Stimulated activated CD4-positive, alpha-beta T cell treated with anti-CD3 and anti-CD28 coated beads, Interleukin-4, amount 100 ng/mL, for 48 hours (primary cell): ENCODE measurements around the gene ALOX12B.
A peak's percentile ranks its signal among the peaks of the same experiment; 100 is the strongest.
"Not testable (repeated sequence)": the region's sequence is repeated elsewhere in the genome, so short reads cannot be mapped to it uniquely, and the experiment has no call there.

Source experiments
- DNase-seq, 2 donors: peaks; one replicate each; pipeline ENCODE4 v3.0.0-alpha.2; 2020; ENCODE audit warnings: low read depth in 2 of 2

ALOX12B gene

DNA sequence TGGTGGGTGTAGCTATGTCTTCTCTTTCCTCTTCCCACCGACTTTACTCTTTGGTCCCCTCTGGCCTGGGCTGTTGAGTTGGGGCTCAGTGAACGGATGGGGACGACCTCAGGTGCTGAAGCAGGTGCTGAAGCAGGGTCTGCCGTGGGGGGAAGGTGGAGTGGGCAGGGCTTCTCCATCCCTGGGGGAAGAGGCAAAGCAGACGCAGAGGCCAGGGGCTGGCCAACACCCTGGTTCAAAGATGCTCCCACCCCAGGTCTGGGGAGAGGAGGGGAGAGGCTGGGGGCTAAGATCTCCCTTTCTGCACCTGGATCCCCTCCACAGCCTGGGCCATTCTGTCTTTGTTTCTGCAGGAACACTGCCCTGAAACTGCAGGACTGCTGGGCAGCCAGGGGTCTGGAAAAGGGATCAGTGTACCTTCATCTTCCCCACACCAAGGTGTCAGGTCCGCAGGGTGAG is 22.9 kb downstream of the ALOX12B start:
- DNase-seq: no peak

DNA sequence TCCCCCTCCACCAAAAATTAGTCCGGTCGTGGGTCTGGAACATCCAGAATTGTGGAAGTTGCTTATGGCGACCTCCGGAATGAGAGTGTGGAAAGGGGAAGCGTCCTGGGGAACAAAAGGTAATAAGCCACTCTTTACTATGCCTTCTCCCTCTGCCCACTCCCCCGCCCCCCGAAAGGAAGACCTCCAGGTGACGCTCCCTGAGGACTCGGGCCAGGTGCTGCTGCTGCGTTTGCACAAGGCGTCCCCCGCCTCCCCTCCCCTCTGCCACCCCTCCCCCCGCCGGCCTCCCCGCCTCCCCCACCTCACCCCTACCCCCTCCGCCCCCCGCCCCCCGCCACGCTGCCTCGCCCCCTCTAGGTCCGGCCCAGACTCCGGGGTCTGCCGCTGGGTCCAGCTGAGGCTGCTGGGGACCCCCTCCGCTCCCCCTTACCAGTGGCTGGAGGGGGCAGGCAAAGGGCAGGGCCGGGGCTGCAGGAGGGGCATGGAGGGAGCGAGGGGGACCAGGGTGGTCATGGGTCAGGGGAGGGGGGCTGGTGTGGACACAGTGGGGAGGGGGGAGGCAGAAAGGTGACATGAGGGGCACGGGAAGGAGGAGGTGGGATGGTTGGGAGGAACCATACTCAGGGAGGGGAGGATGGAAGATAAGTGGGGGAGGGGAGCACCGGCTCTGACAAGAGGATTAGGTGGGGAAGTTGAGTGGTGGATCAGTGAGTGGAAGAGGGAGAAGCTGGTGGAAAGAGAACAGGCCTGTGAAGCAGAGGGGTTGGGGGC is 23.6 kb downstream of the ALOX12B start:
- no peak for DNase-seq

DNA sequence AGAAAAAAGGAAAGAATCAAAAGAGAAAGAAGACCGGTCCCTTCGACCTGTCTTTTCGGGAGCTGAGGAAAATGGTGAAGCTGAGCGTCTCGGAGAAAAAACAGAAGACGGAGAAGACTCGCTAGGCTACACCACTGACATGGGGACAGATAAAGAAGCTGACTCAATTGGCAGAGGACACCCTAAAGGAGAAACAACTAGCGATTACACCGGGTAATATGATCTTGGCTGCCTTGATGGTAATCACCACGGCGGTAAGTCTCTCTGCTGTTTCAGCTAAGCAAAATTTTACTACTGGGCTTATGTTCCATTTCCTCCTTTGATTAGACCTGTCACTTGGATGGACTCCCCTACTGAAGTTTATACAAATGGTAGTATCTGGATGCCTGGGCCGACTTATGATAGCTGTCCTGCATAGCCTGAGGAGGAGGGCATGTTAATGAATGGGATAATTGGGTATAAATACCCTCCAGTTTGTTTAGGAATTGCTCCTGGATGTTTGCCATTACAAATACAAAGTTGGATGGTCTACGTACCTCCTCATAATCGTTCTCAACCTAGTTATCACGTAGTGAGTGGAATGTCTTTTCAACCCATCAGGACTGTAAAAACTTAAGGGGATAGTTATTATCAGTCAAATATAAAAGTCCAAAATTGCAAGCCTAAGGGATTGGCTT is 24.6 kb downstream of the ALOX12B start:
- DNase-seq: no peak

DNA sequence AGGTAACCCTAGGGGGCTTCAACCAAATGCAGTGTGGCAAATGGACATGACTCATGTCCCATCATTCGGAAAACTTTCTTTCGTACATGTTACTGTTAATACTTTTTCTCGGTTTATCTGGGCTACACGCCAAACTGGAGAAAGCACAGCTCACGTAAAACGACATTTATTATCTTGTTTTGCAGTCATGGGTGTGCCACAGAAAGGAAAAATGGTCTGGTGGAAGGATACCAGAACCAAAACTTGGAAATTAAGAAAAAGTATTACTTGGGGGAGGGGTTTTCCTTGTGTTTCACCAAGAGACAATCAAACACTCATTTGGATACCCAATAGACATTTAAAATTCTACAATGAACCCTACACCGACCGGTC is 25.1 kb downstream of the ALOX12B start:
- no peak for DNase-seq

DNA sequence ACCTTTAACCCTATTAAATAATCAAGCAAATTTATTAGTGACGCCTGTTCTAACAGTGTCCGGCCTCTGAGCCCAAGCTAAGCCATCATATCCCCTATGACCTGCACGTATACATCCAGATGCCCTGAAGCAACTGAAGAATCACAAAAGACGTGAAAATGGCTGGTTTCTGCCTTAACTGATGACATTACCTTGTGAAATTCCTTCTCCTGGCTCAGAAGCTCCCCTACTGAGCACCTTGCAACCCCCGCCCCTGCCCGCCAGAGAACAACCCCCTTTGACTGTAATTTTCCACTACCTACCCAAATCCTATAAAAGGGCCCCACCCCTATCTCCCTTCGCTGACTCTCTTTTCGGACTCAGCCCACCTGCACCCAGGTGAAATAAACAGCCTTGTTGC is 25.7 kb downstream of the ALOX12B start:
- DNase-seq: not testable (repeated sequence)

DNA sequence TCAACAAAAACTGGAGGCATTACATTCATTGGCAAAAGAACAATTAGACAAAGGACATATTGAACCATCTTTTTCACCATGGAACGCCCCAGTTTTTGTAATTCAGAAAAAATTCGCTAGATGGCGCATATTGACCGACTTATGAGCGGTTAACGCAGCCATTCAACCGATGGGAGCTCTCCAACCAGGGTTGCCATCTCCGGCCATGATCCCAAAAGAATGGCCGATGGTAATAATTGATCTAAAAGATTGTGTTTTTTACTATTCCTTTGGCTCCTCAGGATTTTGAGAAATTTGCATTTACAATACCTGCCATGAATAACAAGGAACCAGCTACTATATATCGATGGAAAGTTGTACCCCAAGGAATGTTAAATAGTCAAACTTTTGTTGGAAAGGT is 27.2 kb downstream of the ALOX12B start:
- DNase-seq: peak in 1 of 2 donors; percentile 37

DNA sequence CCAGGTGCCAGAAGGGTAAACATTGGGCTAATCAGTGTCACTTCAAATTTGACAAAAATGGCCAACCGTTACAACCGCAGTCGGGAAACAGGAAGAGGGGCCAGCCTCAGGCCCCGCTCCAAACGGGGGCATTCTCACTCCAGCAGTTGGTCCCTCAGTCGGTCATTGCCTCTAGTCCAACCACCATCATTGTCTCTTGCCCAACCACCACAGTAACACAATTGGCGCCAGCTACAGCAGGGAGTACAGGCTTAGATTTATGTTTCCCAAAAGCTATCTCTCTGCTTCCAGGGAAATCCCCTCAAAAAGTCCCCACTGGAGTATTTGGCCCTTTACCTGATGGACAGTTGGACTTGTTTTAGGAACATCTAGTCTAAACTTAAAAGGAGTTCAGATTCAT is 28.4 kb downstream of the ALOX12B start:
- no peak for DNase-seq

DNA sequence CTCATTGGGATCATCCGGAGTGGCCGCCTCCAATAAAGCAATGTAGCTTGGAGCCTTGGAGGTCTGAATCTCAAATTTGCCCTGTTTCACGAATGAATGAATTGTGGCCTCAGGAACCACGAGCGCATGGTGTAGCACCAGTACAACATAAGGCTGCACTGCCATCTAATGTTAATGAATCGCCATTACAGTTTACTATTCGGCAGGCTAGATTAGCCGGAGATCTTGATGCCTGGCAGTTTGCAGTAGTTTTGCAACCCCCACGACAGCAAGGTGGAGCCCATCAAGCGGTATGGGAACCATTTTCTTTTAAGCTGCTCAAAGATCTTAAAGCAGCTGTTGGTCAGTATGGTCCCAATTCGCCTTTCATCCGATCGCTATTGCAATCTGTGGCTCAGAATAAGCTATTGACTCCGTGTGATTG is 29.8 kb downstream of the ALOX12B start:
- DNase-seq: no peak

DNA sequence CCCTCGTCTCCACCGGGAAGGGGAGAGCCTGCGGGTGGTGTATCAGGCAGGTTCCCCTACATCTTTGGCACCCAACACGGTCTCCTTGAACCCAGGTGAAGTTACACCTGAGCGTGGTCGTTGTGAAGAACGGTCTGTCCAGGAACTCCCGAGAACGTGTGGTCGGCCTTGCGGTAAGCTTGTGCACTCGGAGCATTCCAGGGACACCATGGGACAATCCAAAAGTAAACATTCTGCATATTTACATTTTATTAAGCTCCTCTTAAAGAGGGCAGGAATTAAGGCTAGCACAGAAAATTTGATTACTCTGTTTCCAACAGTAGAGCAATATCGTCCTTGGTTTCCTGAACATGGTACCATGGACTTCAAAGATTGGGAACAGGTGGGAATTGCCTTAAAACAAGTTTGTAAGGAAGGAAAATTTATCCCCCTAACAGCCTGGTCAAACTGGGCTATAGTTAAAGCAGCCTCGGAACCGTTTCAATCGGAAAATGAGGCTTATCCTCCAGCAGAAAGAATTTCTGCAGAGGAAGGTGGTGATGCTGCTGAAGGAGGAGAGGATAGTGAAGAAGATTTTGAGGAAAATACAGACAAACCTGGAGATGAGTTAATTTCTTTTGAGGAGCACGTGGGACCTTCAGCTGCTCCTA is 30.4 kb downstream of the ALOX12B start:
- DNase-seq: no peak

DNA sequence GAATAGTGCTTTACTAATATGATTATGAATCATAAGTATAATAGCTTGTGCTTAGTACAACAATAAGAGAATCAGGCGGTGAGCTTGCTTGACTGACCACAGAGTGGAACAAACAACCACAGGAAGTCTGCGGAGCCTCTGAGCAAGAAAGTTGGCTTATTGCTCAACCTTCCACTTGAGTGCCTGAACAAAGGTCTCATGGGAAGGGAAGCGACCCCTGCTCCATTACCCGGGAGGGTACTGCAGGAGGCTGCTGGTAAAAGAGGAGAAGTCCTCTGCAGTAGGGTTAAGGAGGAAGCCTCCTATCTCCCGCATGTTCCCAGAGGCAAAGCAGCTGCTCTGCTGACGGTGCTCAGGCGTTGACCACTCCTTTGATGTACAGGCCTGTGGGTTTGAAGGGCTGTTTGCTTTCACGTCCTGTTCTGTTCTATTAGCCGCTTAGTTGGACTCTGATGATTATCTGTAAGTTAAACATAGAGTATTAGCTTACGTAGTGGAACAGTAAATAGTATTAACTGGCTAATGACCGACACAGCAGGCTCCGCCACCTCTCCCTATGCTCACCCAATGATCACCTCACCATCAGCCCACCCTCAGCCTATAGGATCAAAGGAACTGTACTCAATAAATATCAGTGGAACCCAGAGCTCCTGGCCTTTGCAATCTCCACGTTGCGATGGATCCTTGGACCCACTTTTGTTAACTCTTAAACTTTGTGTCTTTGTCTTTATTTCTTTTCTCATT is 31.1 kb downstream of the ALOX12B start:
- DNase-seq: peak in 1 of 2 donors; percentile 30

DNA sequence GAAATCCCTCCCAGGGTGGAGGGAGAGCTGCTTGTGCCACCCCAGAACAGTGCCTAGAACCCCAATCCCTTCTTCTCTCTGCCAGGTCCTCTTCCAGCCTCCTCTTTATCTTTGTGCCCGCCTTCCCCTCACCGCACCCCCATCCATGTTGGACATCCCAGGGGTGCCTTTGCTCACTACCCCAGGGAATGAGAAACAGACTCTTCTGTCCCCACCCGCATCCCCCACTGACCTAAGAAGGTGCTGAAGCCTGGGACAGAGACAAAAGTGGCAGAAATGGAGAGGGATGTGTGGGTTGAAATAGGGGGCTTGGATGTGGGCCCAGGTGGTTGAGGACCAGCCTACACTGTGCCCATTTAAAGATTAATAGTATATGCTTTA is 31.7 kb downstream of the ALOX12B start:
- no peak for DNase-seq

DNA sequence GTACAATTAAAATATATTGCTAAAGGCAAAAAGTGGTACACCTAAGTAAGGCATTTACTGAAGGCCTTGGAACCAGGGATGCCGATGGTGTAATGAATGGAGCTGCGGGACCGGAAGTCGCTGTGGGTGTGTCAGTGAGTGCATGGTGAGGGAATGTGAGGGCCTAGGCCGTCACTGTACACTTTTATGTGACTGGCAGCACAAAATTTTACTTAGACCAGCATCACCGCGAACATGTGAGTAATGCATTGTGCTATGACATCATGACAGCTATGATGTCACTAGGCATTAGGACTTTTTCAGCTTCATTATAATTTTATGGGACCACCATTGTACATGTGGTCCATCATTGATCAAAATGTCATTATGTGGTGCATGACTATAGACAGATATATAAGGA is 33.9 kb downstream of the ALOX12B start:
- no peak for DNase-seq

DNA sequence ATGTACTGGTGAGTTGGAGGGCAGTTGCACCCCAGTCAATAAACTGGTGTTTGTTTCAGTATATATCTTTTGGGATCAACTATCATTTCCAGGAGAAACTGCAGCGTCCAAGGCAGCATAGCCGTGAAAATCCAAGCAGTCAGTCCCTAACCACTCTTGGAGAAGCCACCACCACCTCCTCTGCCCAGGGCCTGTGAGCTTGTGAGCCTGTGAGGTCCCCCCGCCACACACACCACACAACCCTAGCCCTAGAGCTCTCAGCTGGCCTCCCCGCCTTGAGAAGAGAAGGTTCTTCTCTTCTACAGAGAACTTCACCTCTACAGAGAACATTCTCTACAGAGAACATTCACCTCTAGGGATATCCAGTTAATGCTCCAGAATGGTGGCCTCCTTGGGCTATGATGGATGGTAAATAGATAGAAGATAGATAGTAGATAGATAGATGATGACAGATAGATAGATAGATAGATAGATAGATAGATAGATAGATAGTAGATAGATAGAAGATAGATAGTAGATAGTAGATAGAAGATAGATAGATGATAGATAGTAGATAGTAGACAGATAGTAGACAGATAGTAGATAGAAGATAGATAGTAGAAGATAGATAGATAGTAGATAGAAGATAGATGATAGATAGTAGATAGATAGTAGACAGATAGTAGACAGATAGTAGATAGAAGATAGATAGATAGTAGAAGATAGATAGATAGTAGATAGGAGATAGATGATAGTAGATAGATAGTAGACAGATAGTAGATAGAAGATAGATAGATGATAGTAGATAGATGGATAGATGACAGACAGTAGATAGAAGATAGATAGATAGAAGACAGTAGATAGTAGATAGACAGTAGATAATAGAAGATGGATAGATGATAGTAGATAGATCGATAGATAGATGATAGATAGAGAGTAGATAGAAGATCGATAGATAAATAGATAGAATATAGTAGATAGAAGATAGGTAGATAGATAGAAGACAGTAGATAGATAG is 35.0 kb downstream of the ALOX12B start:
- no peak for DNase-seq

DNA sequence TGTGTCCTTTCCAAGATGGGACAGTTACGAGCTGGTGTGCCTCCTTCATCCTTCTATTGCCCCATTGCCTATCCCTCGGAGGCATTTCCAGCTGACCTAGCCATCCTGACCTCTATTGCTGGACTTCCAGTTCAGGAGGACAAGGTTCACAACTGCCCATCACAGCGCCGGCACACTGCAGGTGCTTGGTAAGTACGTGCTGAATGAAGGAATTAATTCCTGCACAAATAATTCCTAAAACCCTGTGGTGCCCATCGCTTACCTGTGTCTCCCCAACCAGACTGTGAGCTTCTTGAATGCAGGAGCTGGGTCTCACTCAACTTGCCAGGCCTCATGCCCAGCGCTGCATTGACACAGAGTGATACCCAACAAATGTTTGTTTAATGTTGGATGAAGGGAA is 35.7 kb downstream of the ALOX12B start:
- DNase-seq: no peak

DNA sequence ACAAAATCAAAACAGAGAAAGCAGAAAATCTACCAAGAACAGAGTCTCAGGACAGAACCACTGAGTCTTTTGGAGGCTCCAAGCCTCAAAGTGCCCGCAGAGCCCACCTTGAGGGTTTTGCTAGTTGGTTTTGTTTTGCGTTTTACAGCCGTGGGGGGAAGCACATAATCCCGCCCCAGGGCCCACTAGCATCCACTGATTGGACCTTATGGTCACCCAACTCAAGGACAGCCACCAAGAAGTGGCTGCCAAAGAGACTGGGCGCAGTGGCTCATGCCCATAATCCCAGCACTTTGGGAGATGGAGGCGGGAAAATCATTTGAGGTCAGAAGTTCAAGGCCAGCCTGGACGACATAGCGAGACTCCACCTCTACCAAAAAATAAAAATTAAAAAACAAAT is 38.8 kb downstream of the ALOX12B start:
- DNase-seq: no peak

DNA sequence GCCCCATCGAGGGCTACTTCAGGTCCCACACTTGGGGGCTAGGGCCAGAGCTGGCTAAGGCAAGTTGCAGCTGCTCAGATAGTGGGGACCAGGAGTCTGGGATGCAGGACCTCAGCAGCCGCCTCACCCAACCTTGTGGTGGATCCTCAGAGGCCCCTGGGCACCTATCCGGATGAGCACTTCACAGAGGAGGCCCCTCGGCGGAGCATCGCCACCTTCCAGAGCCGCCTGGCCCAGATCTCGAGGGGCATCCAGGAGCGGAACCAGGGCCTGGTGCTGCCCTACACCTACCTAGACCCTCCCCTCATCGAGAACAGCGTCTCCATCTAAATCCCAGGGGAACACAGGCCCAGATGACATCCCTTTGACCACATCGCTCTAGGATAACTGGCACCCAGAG is 39.3 kb downstream of the ALOX12B start:
- no peak for DNase-seq

DNA sequence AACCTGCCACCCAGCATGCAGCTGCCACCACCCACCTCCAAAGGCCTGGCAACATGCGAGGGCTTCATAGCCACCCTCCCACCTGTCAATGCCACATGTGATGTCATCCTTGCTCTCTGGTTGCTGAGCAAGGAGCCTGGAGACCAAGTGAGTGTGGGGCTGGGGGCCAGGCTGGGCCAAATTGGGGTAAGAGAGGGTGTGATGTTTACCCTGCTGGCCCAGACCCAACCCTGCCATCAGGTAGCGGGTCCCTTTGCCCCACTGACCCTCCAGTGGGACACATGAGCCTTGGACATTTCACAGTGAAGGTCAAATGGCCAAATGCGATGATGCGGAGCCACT is 39.8 kb downstream of the ALOX12B start:
- no peak for DNase-seq

DNA sequence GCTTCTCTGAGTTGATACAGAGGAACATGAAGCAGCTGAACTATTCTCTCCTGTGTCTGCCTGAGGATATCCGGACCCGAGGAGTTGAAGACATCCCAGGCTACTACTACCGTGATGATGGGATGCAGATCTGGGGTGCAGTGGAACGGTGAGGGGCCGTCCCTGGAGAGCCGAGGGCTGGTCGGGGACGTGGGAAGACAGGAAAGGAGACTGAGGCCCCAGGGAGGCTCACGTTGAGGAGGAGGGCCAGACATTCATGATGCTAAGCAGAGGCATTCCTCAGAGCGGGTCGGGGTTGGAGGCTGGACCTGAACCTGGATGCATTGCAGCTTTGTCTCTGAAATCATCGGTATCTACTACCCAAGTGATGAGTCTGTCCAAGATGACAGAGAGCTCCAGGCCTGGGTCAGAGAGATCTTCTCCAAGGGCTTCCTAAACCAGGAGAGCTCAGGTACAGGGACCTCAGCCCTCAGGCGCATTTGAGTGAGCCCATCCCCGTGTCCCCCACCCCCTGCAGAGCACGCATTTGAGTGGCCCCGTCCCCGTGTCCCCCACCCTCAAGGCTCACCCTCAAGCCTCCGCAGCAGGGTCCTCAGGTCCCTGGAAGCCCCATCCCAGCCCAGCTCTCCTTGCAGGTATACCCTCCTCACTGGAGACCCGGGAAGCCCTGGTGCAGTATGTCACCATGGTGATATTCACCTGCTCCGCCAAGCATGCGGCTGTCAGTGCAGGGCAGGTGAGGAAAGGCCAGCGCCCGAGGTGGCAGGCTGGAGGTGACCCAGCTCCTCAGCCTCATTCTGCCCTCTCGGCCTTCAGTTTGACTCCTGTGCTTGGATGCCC is 40.4 kb downstream of the ALOX12B start:
- no peak for DNase-seq

DNA sequence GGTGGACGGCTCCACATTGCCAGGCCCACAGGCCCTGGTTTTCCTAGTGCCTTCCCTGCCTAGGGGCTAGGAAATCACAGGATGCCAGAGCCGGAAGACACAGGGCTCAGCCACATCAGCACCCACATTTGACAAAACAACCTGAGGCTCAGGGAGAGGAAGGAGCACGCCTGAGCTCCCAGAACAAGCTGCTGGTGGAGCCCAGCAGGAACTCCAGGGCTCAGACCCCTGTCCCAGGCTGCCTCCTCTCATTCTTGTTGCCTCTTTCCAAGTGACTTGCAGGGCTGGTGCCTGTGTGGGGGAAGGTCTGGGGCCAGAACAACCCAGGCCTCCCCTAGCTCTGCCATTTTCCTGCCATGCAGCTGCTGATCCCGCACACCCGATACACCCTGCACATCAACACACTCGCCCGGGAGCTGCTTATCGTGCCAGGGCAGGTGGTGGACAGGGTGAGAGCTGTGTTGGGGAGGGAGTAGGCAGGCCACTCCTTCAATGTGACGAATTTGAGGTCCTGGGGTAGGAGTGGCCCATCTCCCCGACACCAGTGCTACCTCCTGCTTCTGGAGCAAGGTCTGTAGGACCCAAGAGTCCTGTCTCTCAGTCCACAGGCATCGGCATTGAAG is 41.1 kb downstream of the ALOX12B start:
- no peak for DNase-seq
